Activated CD8-positive, alpha-beta memory T cell treated with anti-CD3 and anti-CD28 coated beads for 36 hours (primary cell): ENCODE results near the gene C1orf210. TPM values are rescaled to one million over a fixed set of nuclear protein-coding genes. Genes with fewer than 3 reads are reported as not detected.

Experiments
- CTCF ChIA-PET: fragments of 350-600 bp; sonication (Branson Sonifier 250); formaldehyde crosslinking; loops from one replicate; lab custom pipeline; 2021; ENCODE audit warnings: antibody characterized with exemption; lab: Charles Lee
- POLR2A ChIA-PET: fragments of 350-600 bp; sonication (Branson Sonifier 250); formaldehyde crosslinking; loops from one replicate; lab custom pipeline; 2021; ENCODE audit warnings: antibody characterized with exemption; lab: Charles Lee
- total RNA-seq, 2 experiments: library from RNA; stranded (reverse); gene quantifications; one replicate each; pipeline ENCODE4 v1.2.3, GENCODE V29; 2021

The C1orf210 gene
- not detected for total RNA-seq

DNA sequence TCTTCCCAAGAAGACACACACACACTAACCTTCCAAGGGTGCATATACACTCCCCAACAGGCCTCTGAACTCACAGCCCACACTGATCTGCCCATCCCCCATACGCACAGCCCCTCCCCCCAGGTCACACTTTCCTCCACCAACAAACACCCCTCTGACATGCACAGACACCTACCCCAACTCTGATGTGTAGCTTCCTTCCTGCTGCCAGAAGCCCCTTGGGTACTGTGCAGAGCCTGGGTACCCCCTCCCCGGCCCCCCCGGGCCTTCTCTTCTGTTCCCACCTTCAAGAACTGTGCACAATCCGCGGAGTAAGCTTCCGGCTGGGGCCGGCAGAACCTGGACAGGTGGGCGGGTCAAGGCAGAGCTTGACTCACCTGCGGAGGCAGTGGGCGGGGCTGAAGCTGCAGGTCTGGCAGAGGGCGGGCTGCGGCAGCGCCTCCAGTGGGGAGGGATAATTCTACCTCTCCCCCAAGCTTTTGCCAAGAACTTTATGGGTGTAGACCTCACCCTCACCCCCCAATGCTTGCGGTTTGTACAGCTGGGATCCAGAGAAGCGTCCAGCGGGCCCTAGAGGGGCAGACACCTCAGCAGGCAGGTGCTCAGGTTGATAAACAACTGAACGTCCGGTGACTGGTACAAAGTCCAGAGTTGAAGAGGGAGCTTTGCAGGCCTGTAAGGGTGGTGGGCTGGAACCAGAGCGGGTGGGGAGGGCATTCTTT, at the start of gene C1orf210:
C1orf210 (minus strand) TSS at position 313 of the 722 bp plus-strand sequence. CDS start 2,311 bp downstream, outside the sequence.
- ChIA-PET POLR2A (no interaction called here), CTCF (no interaction called here)

DNA sequence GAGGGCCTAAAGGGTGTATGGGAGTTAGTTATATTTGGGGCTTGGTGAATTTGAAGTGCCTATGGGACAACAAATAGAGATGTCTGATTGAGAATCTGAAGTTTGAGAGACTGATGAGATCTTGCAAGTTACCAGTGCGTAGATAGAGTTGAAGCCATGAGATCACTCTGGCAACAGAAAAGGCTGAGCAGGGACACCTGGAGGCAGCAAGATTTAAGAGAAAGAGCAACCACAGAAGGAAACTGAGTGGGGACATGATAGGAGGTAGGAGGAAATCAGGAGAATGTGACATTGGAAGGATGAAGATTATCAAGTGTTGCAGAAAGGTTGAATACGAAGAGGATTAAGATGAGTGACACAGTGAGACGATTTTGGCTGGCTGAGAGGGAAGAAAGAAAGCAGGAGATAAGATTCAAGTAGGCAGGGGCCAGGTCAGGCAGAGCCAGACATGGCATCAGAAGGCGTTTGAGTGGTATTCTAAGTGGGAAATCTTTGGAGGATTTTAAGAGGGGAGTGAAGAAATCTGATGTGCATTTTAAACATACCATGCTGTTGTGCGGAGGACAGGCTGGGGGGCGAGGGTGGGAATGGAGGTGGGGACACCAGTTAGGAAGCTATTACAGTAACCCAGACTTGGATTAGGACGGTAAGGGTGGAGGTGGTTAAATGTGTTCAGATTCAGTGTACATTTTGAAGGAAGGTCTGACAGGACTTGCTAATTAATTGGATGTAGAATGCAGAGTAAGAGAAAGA, 49.2 kb upstream of the C1orf210 start:
- ChIA-PET CTCF (interaction anchor here (0.7 kb wide), 1 partner anchor 107 kb away, joined by 3 read pairs; no protein-coding TSS in a partner anchor), POLR2A (no interaction called here)

DNA sequence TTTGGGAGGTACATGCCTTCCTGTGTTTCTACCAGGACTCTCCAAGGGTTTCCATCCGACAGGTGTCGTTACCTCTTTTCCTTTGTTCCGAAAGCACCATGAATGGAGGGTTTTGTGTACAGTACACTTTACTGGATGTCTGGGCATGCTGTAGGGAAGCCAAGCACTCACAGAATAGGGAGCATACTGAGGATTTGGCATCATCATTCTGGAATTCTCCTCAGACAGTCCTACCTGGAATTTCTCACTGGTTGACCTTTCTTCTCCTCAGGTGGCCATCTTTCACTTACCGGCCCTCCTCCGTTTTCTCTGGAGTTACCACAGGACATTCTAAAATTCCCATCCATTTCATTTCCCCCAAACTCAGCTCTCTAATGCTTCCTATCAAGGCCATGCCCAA, 46.3 kb upstream of the C1orf210 start:
- ChIA-PET CTCF (no interaction called here), POLR2A (no interaction called here)

DNA sequence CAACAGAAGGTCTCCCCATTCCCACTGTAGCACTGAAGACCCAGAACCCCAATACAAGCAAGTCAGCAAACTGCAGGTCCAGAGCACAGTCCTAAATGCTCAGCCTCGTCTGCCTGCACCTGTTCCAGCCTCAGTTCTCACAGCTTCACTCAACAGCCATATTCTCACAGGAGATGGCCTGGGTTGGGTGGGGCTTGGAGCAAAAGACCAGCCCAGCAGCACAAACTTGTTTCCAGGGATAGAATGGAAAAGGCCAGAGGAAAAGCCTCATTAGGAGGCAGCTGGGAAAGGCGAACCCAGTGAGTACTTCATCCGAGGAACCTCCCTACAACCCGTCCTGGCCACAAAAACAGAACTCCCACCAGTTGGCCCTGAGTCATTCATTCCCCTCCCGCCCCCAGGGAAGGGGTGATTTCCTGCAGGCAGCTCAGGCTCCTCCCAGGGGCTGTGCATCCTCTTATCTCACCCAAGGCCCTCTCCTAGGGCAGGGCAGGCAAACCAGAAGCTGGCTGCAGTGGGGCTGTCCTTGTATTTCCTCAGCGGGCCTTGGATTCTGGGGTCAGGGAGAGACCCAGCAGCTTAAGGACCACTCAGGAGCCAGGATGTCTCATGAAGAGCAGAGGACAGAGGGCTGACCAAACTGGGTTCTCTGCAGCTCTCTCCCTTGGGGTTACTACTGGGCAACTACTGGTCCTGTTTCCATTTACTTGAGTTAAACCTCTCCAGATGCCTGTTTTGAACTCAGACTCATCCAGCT, 44.8 kb upstream of the C1orf210 start:
- CTCF ChIA-PET: no interaction called here
- POLR2A ChIA-PET: no interaction called here

DNA sequence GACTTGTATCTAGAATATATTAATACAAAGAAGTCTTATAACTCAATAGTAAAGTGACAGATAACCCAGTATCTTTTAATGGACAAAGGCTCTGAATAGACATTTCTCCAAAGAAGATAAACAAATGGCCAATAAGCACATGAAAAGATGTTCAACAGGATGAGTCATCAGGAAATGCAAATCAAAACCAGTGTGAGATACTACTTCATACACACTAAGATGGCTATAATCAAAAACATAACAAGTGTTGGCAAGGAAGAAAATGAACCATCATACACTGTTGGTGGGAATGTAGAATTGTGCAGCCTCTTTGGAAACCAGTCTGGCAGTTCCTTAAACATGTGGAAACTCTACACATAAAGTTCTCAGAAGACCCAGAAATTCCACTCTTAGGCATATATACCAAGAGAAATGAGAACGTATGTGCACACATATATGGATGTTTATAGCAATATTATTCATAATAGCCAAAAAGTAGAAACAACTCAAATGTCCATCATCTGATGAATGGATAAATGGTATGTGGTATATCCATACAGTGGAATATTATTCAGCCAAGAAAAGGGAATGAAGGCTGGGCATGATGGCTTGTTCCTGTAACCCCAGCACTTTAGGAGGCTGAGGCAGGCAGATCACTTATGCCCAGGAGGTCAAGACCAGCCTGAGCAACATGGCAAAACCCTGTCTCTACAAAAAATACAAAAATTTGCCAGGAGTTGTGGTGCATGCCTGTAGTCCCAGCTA, 42.3 kb upstream of the C1orf210 start:
- POLR2A ChIA-PET: no interaction called here
- CTCF ChIA-PET: no interaction called here

DNA sequence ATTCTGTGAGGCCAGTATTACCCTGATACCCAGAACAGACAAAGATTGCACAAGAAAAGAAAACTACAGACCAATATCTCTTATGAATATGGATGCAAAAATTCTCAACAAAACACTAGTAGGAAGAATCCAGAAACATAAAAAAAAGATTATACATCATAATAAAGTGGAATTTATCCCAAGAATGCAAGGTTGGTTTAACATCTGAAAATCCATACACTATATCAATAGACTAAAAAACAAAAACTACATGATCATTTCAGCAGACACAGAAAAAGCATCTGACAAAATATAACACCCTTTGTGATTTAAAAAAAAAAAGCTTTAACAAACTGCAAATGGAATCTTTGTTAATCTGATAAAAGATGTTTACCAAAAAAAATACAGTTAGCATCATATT, 40.0 kb upstream of the C1orf210 start:
- POLR2A ChIA-PET: no interaction called here
- CTCF ChIA-PET: no interaction called here

DNA sequence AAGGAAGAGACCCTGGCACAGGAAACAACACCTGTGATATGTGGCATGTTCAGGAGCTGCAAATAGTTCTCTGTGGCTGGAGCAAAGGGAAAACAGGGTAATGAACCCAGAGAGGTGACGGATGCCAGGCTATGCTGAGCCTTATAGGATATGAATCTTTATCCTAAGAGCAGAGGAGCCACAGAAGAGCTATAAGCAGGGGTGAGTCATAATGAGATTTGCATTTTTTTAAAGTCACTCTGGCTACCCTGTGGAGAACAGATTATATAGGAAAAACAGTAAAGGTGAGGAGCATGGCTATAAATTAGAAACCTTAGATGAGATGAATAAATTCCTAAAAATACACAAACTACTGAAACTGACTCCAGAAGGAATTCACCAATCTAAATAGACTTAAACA, 39.4 kb upstream of the C1orf210 start:
- POLR2A ChIA-PET: no interaction called here
- CTCF ChIA-PET: no interaction called here

DNA sequence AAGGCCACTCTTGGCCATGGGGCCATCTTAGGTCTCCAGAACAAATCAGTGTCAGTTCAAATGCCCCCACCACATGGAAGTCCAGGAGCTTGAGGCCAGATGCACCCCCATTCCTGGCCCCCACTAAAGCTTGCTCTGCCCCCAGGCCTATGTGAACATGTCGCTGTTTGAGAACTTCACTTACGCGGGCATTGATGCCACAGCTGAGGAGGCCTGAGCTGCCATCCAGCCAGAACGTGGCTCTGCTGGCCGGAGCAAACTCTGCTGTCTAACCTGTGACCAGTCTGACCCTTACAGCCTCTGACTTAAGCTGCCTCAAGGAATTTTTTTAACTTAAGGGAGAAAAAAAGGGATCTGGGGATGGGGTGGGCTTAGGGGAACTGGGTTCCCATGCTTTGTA, 37.1 kb upstream of the C1orf210 start:
- ChIA-PET CTCF (no interaction called here), POLR2A (no interaction called here)

DNA sequence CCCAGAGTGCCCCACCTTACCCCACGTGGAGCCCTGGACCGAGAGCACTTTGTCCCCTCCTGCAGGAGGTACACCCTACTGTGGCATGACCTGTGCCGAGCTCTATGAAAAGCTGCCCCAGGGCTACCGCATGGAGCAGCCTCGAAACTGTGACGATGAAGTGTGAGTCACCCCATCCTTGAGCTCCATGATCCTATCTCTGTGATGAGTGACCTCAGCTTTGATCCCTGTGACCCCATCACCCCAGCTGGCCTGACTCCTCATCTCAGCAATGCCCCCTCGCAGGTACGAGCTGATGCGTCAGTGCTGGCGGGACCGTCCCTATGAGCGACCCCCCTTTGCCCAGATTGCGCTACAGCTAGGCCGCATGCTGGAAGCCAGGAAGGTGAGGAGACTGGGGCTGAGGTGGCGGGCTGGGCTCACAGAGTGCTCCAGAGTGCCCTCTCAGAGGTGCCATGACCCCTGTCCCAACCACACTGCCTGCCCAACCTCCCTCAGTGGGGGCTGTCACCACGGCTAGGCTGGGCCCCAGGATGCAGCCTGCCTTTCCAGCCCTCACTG, 36.0 kb upstream of the C1orf210 start:
- ChIA-PET POLR2A (no interaction called here), CTCF (no interaction called here)

DNA sequence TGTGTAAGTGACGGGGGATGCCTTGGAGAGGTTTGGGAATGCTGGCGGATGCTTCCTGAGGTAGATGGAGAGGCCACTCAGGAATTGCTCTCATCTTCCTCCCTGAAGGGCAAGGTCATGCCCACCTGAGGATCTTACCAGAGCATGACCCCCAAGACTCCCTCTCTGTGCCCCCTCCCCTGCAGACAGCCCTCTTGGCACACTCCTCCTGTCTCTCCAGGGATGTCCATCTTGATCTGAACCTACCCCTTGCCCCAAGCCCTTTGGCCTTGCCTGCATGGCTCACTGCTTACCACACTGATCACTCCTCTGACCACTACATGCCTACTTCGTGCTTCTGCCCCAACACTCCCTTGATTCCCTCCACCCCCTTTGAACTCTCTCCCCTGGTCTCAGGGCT, 34.4 kb upstream of the C1orf210 start:
- POLR2A ChIA-PET: no interaction called here

DNA sequence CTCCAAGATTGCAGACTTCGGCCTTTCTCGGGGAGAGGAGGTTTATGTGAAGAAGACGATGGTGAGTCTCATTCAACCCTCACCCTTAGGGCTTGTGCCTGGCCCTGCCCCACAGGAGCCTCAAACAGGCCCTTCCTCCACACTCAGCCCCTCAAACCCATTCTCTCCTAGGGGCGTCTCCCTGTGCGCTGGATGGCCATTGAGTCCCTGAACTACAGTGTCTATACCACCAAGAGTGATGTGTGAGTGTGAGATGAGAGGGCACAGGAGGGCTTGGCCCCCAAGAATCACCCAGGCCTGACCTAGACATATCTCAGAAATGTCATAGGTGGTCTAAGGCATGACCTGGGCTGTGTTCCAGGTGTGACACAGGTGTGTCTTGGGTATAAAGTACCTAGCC, 33.9 kb upstream of the C1orf210 start:
- ChIA-PET POLR2A (no interaction called here), CTCF (no interaction called here)

More for the DNA sequence above, 34.4 kb upstream of the C1orf210 start:
- CTCF ChIA-PET: no interaction called here

DNA sequence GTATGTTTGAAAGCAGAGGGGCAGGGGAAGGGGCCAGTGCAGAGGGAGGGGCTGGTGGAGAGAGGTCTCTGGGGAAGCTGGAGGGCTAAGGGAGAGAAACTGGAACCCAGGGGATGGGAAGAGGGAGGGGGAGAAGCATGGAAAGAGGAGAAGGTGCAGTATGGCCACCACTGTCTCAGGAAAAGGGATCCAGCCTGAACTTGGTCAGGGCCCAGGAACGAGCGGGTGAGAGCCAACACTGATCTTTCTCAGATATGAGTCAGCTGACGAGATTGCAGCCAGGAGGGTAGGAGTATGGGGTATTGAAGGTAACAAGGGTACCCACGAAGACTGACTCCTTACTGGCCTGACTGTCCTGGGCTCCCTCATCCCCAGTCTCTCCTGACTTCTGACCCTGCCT, 33.5 kb upstream of the C1orf210 start:
- POLR2A ChIA-PET: no interaction called here
- CTCF ChIA-PET: no interaction called here

DNA sequence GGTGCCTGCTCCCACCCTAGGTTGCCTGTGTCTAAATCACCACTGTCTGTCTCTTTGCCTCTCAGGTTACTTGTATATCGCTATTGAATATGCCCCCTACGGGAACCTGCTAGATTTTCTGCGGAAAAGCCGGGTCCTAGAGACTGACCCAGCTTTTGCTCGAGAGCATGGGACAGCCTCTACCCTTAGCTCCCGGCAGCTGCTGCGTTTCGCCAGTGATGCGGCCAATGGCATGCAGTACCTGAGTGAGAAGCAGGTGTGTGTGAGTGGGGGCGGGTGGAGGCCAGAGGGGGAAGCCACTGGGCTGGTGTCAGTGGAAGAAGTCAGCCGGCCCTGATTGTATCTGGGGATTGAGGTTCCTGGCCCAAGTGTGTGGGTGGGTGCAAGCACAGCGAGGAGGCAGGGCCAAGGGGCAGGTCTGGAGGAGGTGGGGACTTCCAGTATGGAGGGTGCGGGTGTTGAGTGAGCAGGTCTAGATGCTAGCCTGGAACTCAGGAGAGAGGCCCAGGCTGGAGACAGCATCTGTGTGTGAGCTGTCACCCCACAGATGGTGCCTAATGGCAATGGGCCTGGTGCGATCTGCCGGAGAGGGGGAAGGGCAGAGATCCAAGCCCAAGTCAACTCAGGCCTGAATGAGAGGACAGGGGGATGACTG, 32.6 kb upstream of the C1orf210 start:
- POLR2A ChIA-PET: no interaction called here

DNA sequence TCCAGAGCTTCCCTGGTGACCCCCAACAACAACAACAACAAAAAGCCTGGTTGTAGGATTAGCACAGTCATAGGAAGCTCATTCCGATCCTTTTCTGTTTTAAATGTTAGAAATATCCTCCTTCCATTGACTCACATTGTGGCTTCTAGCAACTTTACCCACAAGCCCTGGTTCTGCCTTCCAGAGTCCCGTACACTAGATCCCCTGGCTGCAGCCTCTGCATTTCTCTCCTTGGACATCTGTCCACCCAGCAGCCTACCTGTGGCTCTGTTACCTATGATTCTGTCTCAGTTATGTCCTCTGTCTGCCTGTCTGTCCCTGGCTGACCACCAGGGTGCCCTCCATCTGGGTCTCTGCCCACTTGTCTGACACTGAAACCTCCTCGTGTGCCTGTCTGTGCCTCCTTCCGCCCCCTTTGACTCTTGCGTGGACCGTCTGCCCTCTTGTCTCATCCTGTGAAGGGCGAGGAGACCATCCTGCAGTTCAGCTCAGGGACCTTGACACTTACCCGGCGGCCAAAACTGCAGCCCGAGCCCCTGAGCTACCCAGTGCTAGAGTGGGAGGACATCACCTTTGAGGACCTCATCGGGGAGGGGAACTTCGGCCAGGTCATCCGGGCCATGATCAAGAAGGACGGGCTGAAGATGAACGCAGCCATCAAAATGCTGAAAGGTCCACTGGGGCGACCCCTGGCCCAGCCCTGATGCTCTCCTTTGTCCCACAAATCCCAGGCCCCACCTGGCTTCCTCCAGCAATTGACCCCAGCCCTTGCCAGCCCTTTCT, 31.5 kb upstream of the C1orf210 start:
- ChIA-PET CTCF (no interaction called here), POLR2A (no interaction called here)

More for the DNA sequence above, 32.6 kb upstream of the C1orf210 start:
- CTCF ChIA-PET: no interaction called here

DNA sequence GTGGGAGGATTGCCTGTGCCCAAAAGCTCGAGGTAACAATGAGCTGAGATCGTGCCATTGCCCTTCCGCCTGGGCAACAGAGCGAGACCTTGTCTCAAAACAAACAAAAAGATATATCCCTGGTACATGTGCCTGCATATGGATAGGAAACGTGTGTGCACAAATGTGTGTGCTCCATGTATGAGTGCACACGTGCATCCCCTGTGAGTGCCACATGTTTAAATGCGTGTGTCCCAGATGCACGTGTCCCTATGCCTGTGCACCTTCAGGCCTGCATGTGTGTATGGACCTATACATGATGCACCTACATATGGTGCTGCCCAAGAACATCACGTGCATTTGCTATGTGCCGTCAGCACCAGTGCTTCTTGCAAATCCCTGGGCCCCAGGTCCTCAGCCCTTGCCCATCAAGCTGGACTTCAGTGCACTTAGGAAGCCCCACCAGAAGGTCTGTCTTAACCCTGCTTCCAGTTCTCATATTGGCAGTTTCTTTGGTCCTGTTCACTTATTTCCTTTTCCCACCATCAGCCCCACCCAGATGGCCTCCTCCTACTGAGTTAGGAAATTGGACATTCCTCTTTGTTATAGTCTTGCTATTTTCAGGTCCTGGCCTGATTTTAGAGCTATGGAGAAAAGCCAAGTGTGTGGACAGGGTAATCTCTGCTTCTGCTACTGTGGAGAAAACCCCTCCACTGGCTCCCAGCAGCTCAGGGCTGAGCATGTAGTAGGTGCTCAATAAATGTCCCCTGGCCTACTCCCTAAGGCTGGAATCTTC, 30.8 kb upstream of the C1orf210 start:
- ChIA-PET POLR2A (no interaction called here), CTCF (no interaction called here)

DNA sequence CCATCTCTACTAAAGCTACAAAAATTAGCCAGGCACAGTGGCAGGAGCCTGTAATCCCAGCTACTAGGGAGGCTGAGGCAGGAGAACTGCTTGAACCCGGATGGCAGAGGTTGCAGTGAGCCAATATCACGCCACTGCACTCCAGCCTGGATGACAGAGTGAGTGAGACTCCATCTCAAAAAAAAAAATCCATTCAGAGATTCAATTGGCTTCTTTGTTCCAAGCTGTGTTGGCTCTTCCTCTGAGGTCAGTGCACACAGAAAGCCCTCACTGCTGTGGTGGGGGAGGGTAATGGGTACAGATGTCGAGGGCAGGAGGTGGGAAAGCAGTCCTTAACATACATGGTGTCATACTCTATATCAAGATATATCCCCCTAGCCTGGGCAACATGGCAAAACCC, 30.1 kb upstream of the C1orf210 start:
- CTCF ChIA-PET: no interaction called here
- POLR2A ChIA-PET: no interaction called here

DNA sequence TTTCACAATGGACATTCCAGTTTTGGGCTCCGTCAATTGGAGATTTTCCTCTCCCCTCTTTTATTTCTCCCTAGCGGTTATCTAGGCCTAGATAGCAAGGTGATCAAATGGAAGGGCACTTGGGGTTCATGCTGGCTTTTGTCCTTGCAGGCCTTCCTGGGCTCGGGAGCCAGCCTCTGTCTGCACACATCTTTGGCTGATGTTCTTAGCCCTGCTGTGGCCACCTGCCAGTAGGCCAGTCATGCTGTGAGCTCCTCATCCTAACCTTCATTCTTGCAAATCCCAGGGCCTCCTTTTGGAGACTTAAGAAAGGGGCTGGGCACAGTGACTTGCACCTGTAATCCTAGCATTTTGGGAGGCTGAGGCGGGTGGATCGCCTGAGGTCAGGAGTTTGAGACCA, 28.9 kb upstream of the C1orf210 start:
- CTCF ChIA-PET: no interaction called here
- POLR2A ChIA-PET: no interaction called here
